ENCODE data around the gene PTPRD. TPM values are rescaled to one million over a fixed set of nuclear protein-coding genes. Genes with fewer than 3 reads are reported as not detected.

Gene PTPRD
- total RNA-seq, 2 donors from 2014 or later, result 97.4 to 101 TPM

GRCh38 chr9:8574846-8575245 is 2038.0 kb downstream of the PTPRD start:
- peaks cover 10% of the 10 kb centered on the region for H3K4me1 Mint-ChIP-seq
- Histone ChIP-seq H3K27me3 (ENCODE audit: control insufficient read depth, insufficient read depth, low read length, poor library complexity, severe bottlenecking) (no peaks in the 10 kb centered on the region), H3K9ac (ENCODE audit: extremely low read depth, low read length, poor library complexity, severe bottlenecking) (no peak overlapping the region), H3K36me3 (ENCODE audit: control insufficient read depth, insufficient read depth, low read length) (no peaks in the 10 kb centered on the region), H3K9me3 (ENCODE audit: control insufficient read depth, low read length) (no peaks in the 10 kb centered on the region), H3K4me3 (ENCODE audit: low read length) (no peak overlapping the region), H3K27ac (ENCODE audit: low read depth, low read length) (no peak overlapping the region), H3K4me1 (ENCODE audit: control insufficient read depth, insufficient read depth, low read length) (no peaks in the 10 kb centered on the region)
- H3K27ac Mint-ChIP-seq, result no peak overlapping the region
- no peak for DNase-seq
- no peaks in the 10 kb centered on the region for H3K27me3 Mint-ChIP-seq (ENCODE audit: insufficient read depth)
- H3K4me3 Mint-ChIP-seq, result no peak overlapping the region
- TF ChIP-seq CTCF (conservative IDR thresholded peaks at IDR 0.05), result no peak
- 97 to 100% methylated on average over 2 to 4 of the region's 4 CpGs for WGBS, 2 experiments (ENCODE audit: insufficient coverage in 1 of 2, insufficient read length in 1 of 2)
- no peaks in the 10 kb centered on the region for H3K9me3 Mint-ChIP-seq
- H3K36me3 Mint-ChIP-seq (ENCODE audit: low read depth), result no peaks in the 10 kb centered on the region

- TF ChIP-seq CTCF (conservative IDR thresholded peaks at IDR 0.05), result no peak
- no peak overlapping the region for H3K4me3 ChIP-seq (ENCODE audit: low read length)
- no peaks in the 10 kb centered on the region for H3K4me1 ChIP-seq (ENCODE audit: control insufficient read depth, insufficient read depth, low read length)
- H3K27ac Mint-ChIP-seq, result no peak overlapping the region
- H3K9ac ChIP-seq (ENCODE audit: extremely low read depth, low read length, poor library complexity, severe bottlenecking), result no peak overlapping the region
- H3K27me3 Mint-ChIP-seq (ENCODE audit: insufficient read depth), result no peaks in the 10 kb centered on the region
- H3K36me3 ChIP-seq (ENCODE audit: control insufficient read depth, insufficient read depth, low read length), result no peaks in the 10 kb centered on the region
- H3K27ac ChIP-seq (ENCODE audit: low read depth, low read length), result no peak overlapping the region
- no peaks in the 10 kb centered on the region for H3K9me3 ChIP-seq (ENCODE audit: control insufficient read depth, low read length)
- H3K9me3 Mint-ChIP-seq, result no peaks in the 10 kb centered on the region
- H3K4me3 Mint-ChIP-seq, result no peak overlapping the region
- H3K4me1 Mint-ChIP-seq, result peaks cover 10% of the 10 kb centered on the region
- no peaks in the 10 kb centered on the region for H3K36me3 Mint-ChIP-seq (ENCODE audit: low read depth)
- H3K27me3 ChIP-seq (ENCODE audit: control insufficient read depth, insufficient read depth, low read length, poor library complexity, severe bottlenecking), result no peaks in the 10 kb centered on the region
- no peak for DNase-seq
These were observed 2040.6 kb downstream of the PTPRD start for GRCh38 chr9:8572209-8572608.

GRCh38 chr9:8571643-8572042 is 2041.2 kb downstream of the PTPRD start:
- Histone ChIP-seq H3K9me3 (ENCODE audit: control insufficient read depth, low read length) (no peaks in the 10 kb centered on the region), H3K4me3 (ENCODE audit: low read length) (no peak overlapping the region), H3K27ac (ENCODE audit: low read depth, low read length) (no peak overlapping the region), H3K9ac (ENCODE audit: extremely low read depth, low read length, poor library complexity, severe bottlenecking) (no peak overlapping the region), H3K36me3 (ENCODE audit: control insufficient read depth, insufficient read depth, low read length) (no peaks in the 10 kb centered on the region), H3K27me3 (ENCODE audit: control insufficient read depth, insufficient read depth, low read length, poor library complexity, severe bottlenecking) (no peaks in the 10 kb centered on the region), H3K4me1 (ENCODE audit: control insufficient read depth, insufficient read depth, low read length) (no peaks in the 10 kb centered on the region)
- 95 to 100% methylated on average over 1 to 2 of the region's 2 CpGs for WGBS, 2 experiments (ENCODE audit: insufficient coverage in 1 of 2, insufficient read length in 1 of 2)
- no peak for TF ChIP-seq CTCF (conservative IDR thresholded peaks at IDR 0.05)
- DNase-seq, result no peak
- Mint-ChIP-seq H3K36me3 (ENCODE audit: low read depth) (no peaks in the 10 kb centered on the region), H3K27ac (no peak overlapping the region), H3K4me3 (no peak overlapping the region), H3K9me3 (no peaks in the 10 kb centered on the region), H3K4me1 (peaks cover 10% of the 10 kb centered on the region), H3K27me3 (ENCODE audit: insufficient read depth) (no peaks in the 10 kb centered on the region)

Data from endodermal cell (in vitro differentiated cells).